NCI-H460 (cell line): ENCODE results near the gene PRKCA. TPM values are rescaled to one million over a fixed set of nuclear protein-coding genes. Genes with fewer than 3 reads are reported as not detected.
A peak's percentile ranks its signal among the peaks of the same experiment; 100 is the strongest.
"Not testable (repeated sequence)": the region's sequence is repeated elsewhere in the genome, so short reads cannot be mapped to it uniquely, and the experiment has no call there.

ENCODE experiments used
- DNase-seq: peaks from one replicate; pipeline ENCODE4 v3.0.0-alpha.2; 2016; ENCODE audit warnings: low read depth; ENCODE audit errors: extremely low read depth
- total RNA-seq: library from RNA; depleted of rRNA; stranded (reverse); fragments of >200 nt; shearing (Covaris generic); gene quantifications from 2 replicates; pipeline ENCODE4 v1.2.3, GENCODE V29; 2014

Gene PRKCA
- total RNA-seq, 1 experiment from 2014 or later = 13.6 TPM

- no peak for DNase-seq
Measured at GRCh38 chr17:66584927-66585326, 282.5 kb downstream of the PRKCA start.

- DNase-seq = no peak
Measured at GRCh38 chr17:66585472-66585871, 283.1 kb downstream of the PRKCA start.

- DNase-seq = no peak
Measured at GRCh38 chr17:66589892-66590291, 287.5 kb downstream of the PRKCA start.

GRCh38 chr17:66593116-66593515, 290.7 kb downstream of the PRKCA start:
- no peak for DNase-seq

GRCh38 chr17:66595893-66596292, 293.5 kb downstream of the PRKCA start:
- DNase-seq = no peak

- DNase-seq = no peak
Measured at GRCh38 chr17:66602659-66603384, 300.4 kb downstream of the PRKCA start.

GRCh38 chr17:66604376-66604775, 302.0 kb downstream of the PRKCA start:
- no peak for DNase-seq

GRCh38 chr17:66605541-66605940, 303.1 kb downstream of the PRKCA start:
- DNase-seq = no peak

GRCh38 chr17:66610361-66611133, 308.1 kb downstream of the PRKCA start:
- DNase-seq = no peak

- no peak for DNase-seq
Measured at GRCh38 chr17:66611397-66611796, 309.0 kb downstream of the PRKCA start.

GRCh38 chr17:66612993-66613392, 310.6 kb downstream of the PRKCA start:
- no peak for DNase-seq

GRCh38 chr17:66614469-66614868, 312.1 kb downstream of the PRKCA start:
- no peak for DNase-seq

- DNase-seq = no peak
Measured at GRCh38 chr17:66619206-66619605, 316.8 kb downstream of the PRKCA start.

GRCh38 chr17:66620528-66620927, 318.1 kb downstream of the PRKCA start:
- no peak for DNase-seq

- DNase-seq = not testable (repeated sequence)
Measured at GRCh38 chr17:66624630-66625029, 322.2 kb downstream of the PRKCA start.

- peak; percentile 36 for DNase-seq
Measured at GRCh38 chr17:66625311-66625767, 322.9 kb downstream of the PRKCA start.

GRCh38 chr17:66627985-66628384, 325.6 kb downstream of the PRKCA start:
- DNase-seq = no peak

- no peak for DNase-seq
Measured at GRCh38 chr17:66629762-66630161, 327.3 kb downstream of the PRKCA start.

- no peak for DNase-seq
Measured at GRCh38 chr17:66630379-66630778, 328.0 kb downstream of the PRKCA start.

GRCh38 chr17:66630828-66631472, 328.5 kb downstream of the PRKCA start:
- DNase-seq = no peak

GRCh38 chr17:66632731-66633130, 330.3 kb downstream of the PRKCA start:
- DNase-seq = no peak
